ENCODE measurements around the gene SLC23A3.

The SLC23A3 gene

GRCh38 chr2:219118504-219118903, 51.3 kb downstream of the SLC23A3 start:
- H3K4me3 Mint-ChIP-seq: no peak overlapping the region
- DNase-seq (no peak), ATAC-seq (replicated peaks) (no peak)
- no peak overlapping the region for H3K27ac Mint-ChIP-seq
- H3K4me1 Mint-ChIP-seq (ENCODE audit: low read depth in 2 of 2): peaks cover 9 to 21% of the 10 kb centered on the region in 2 donors
- H3K9me3 Mint-ChIP-seq: no peaks in the 10 kb centered on the region
- peaks cover 6% of the 10 kb centered on the region for H3K36me3 Mint-ChIP-seq (ENCODE audit: insufficient read depth)
- H3K27me3 Mint-ChIP-seq: no peaks in the 10 kb centered on the region

GRCh38 chr2:219116776-219117646, 52.8 kb downstream of the SLC23A3 start:
- Mint-ChIP-seq H3K27me3 (no peaks in the 10 kb centered on the region), H3K27ac (peak overlapping the region in 1 of 2 donors; percentile 17), H3K4me3 (no peak overlapping the region), H3K36me3 (ENCODE audit: insufficient read depth) (peaks cover 5% of the 10 kb centered on the region), H3K4me1 (ENCODE audit: low read depth in 2 of 2) (peaks cover 4 to 21% of the 10 kb centered on the region in 2 donors), H3K9me3 (no peaks in the 10 kb centered on the region)
- ATAC-seq (replicated peaks) (no peak), DNase-seq (no peak)

- Mint-ChIP-seq H3K9me3 (no peaks in the 10 kb centered on the region), H3K4me3 (no peak overlapping the region), H3K27me3 (no peaks in the 10 kb centered on the region), H3K4me1 (ENCODE audit: low read depth in 2 of 2) (peaks cover 5 to 11% of the 10 kb centered on the region in 2 donors), H3K36me3 (ENCODE audit: insufficient read depth) (peaks cover 3% of the 10 kb centered on the region), H3K27ac (no peak overlapping the region)
- ATAC-seq (replicated peaks): no peak
- no peak for DNase-seq
Observed at GRCh38 chr2:219112651-219113338, 57.0 kb downstream of the SLC23A3 start.

- no peaks in the 10 kb centered on the region for H3K9me3 Mint-ChIP-seq
- no peak overlapping the region for H3K27ac Mint-ChIP-seq
- peaks cover 5 to 12% of the 10 kb centered on the region in 2 donors for H3K4me1 Mint-ChIP-seq (ENCODE audit: low read depth in 2 of 2)
- no peak overlapping the region for H3K4me3 Mint-ChIP-seq
- ATAC-seq (replicated peaks) (no peak), DNase-seq (no peak)
- H3K36me3 Mint-ChIP-seq (ENCODE audit: insufficient read depth): peaks cover 3% of the 10 kb centered on the region
- no peaks in the 10 kb centered on the region for H3K27me3 Mint-ChIP-seq
Observed at GRCh38 chr2:219112062-219112406, 57.8 kb downstream of the SLC23A3 start.

Data from effector memory CD8-positive, alpha-beta T cell (primary cell).